ENCODE measurements around the gene HPCA.

Gene HPCA

DNA sequence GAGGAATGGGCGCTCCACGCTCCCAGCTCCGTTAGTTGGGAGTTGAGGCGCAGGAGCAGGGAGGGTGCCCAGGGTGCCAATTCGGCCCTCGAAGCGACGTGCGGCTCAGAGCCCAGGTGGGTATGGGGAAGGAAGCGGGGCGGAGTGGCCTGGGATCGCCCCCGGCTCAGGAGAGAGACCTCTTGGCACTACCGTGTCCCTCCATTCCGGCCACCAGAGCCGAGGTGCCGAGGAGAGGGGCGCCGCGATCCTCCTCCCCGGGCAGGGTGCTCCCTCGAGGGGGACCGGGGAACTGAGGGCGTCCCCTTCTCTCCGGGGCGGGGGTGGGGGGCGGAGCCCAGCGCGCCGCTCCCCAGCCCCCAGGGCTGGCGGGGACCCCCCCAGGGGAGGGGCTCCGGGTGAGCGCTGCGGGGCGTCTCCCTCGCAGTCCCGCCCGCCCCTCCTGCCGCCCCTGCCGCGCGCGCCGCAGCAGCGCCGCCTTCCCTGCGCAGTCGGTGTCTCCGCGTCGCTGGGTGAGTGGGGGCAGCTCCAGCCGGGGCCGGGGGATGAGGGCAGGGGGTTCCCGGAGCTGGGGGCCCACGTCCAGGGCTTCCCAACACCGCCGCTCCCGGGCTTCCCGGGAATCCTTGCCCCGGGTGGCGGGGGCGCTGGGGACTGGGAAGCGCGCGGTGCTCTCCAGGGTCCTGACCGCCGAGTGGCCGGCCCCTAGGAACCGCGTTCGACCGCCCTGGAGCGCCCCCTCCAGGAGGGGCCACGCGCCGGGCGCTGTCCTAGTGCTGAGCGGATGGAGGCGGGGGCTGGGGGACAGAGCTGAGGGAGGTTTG, at the start of gene HPCA:
HPCA (plus strand) TSS at position 488 of the 824 bp plus-strand sequence. CDS start 2,408 bp downstream, outside the sequence.
- TF ChIP-seq, protein P1, sequence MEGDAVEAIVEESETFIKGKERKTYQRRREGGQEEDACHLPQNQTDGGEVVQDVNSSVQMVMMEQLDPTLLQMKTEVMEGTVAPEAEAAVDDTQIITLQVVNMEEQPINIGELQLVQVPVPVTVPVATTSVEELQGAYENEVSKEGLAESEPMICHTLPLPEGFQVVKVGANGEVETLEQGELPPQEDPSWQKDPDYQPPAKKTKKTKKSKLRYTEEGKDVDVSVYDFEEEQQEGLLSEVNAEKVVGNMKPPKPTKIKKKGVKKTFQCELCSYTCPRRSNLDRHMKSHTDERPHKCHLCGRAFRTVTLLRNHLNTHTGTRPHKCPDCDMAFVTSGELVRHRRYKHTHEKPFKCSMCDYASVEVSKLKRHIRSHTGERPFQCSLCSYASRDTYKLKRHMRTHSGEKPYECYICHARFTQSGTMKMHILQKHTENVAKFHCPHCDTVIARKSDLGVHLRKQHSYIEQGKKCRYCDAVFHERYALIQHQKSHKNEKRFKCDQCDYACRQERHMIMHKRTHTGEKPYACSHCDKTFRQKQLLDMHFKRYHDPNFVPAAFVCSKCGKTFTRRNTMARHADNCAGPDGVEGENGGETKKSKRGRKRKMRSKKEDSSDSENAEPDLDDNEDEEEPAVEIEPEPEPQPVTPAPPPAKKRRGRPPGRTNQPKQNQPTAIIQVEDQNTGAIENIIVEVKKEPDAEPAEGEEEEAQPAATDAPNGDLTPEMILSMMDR (IDR thresholded peaks at IDR 0.05), result peak; percentile 11
- Histone ChIP-seq H3K9me3 (ENCODE audit: control insufficient read depth, low read length) (no peaks in the 10 kb centered on the region), H3K27ac (no peak within 1 kb of the TSS), H2AFZ (no peak within 1 kb of the TSS), H3K79me2 (no peaks in the 10 kb centered on the region), H3K27me3 (ENCODE audit: control insufficient read depth, insufficient read depth, low read length) (no peaks in the 10 kb centered on the region), H3K36me3 (ENCODE audit: control insufficient read depth, insufficient read depth, low read length) (no peaks in the 10 kb centered on the region), H3K4me1 (no peaks in the 10 kb centered on the region), H3K4me3 (ENCODE audit: low read depth, low read length) (no peak within 1 kb of the TSS), H3K4me2 (ENCODE audit: low read length) (no peak within 1 kb of the TSS), H3K9ac (no peak within 1 kb of the TSS)

DNA sequence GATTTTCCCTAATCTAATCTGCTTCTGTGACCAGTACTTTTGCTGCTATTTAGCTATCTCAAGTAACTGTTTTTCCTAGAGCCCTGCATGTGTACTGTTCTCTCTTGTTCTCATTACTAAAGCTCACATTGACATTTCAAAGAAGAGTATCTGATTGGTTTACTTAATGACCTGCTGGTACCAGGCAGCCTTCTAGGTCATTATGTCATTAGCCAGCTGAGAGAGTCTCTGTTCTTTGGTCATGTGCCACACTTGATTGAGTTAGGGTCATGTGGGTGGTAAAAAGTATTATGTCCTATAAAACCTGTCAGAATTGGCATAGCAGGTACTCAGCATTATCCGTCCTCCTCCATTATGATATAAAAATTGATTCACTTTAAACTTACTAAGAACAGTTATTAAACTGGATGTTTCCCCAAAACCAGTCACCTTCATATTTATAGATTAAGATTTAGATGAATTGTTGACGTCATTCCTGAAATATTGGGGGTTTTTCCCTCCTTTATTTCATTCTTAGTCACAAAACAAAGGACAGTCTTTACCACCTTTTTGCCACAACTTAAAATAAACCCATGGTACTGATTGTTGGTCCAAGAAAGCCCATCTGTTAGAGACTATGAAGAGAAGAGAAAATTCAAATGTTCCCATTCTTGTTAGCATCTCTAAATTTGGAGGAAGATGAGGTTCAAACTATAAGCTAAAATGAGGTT, 37.8 kb upstream of the HPCA start:
- Histone ChIP-seq H3K9me3 (ENCODE audit: control insufficient read depth, low read length) (no peaks in the 10 kb centered on the region), H3K9ac (no peak overlapping the region), H3K79me2 (no peaks in the 10 kb centered on the region), H3K4me1 (no peaks in the 10 kb centered on the region), H3K36me3 (ENCODE audit: control insufficient read depth, insufficient read depth, low read length) (no peaks in the 10 kb centered on the region), H3K27me3 (ENCODE audit: control insufficient read depth, insufficient read depth, low read length) (no peaks in the 10 kb centered on the region), H3K4me2 (ENCODE audit: low read length) (no peak overlapping the region), H3K27ac (no peak overlapping the region), H2AFZ (no peak overlapping the region), H3K4me3 (ENCODE audit: low read depth, low read length) (no peak overlapping the region)
- TF ChIP-seq, protein P1 (IDR thresholded peaks at IDR 0.05), result no peak

DNA sequence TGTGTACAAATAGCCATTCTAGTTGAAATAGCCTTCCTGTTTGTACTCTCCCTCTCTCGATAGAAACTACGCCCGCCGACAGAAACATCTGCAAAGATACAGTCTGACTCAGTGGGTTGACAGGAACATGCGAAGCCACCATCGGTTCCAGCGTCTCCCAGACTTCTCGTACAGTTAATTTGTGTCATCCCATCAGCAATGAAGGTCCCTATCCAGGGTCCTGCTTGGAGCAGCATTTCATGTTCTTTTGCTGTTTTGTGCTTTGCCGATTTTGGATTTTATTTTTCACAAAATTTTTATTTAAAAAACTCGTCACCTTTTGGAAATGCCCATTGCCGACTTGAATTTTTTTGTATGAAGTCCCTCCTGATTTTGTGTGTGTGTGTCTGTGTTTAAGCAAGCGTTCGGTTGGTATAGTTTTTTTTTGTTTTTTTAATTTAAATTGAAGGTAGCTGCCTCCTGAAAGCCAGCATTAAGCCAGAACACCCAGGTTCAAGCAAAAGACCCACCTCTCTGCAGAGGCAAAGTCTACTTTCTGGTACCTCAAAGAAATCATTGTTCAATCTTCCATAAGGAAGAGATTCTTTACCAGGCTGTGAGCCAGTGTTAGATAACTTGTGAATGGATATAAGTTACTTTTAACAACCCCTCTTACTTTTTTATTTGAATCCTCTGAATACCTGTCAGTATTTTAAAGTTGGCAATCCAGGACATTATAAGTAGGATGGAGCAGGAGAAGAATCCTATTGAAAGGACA, 30.3 kb upstream of the HPCA start:
- Histone ChIP-seq H3K9ac (no peak overlapping the region), H3K36me3 (ENCODE audit: control insufficient read depth, insufficient read depth, low read length) (no peaks in the 10 kb centered on the region), H3K27ac (no peak overlapping the region), H3K4me3 (ENCODE audit: low read depth, low read length) (no peak overlapping the region), H2AFZ (no peak overlapping the region), H3K27me3 (ENCODE audit: control insufficient read depth, insufficient read depth, low read length) (no peaks in the 10 kb centered on the region), H3K4me2 (ENCODE audit: low read length) (no peak overlapping the region), H3K79me2 (no peaks in the 10 kb centered on the region), H3K9me3 (ENCODE audit: control insufficient read depth, low read length) (no peaks in the 10 kb centered on the region), H3K4me1 (no peaks in the 10 kb centered on the region)
- TF ChIP-seq, protein P1 (IDR thresholded peaks at IDR 0.05), result no peak

DNA sequence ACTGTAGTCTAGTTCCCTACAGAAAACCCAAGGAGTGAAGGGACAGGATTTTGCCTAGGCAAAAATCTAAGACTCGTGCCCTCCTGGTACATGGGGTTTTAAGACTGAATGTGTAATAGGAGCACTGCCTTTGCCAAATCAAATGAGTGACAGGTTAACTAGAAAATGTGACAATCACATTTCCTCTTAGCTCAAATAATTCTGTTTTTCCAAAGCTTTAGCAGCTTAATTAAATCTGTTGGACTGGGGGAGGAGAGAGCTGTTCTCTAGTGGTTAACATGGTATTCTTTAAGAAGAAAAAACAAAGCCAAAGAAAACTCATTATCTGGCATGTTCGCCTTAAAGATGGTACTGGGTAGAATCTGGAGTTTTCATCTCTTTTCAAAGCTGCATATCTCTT, 28.2 kb upstream of the HPCA start:
- no peaks in the 10 kb centered on the region for H3K79me2 ChIP-seq
- no peaks in the 10 kb centered on the region for H3K36me3 ChIP-seq (ENCODE audit: control insufficient read depth, insufficient read depth, low read length)
- no peaks in the 10 kb centered on the region for H3K27me3 ChIP-seq (ENCODE audit: control insufficient read depth, insufficient read depth, low read length)
- no peak overlapping the region for H3K27ac ChIP-seq
- H3K9me3 ChIP-seq (ENCODE audit: control insufficient read depth, low read length), result no peaks in the 10 kb centered on the region
- H3K4me2 ChIP-seq (ENCODE audit: low read length), result no peak overlapping the region
- H2AFZ ChIP-seq, result no peak overlapping the region
- no peaks in the 10 kb centered on the region for H3K4me1 ChIP-seq
- no peak overlapping the region for H3K9ac ChIP-seq
- no peak overlapping the region for H3K4me3 ChIP-seq (ENCODE audit: low read depth, low read length)
- TF ChIP-seq, protein P1 (IDR thresholded peaks at IDR 0.05), result no peak
